NCI-H2081 (cell line): ENCODE measurements around the gene C1orf53.
"Not testable (repeated sequence)": the region's sequence is repeated elsewhere in the genome, so short reads cannot be mapped to it uniquely, and the experiment has no call there.

Experiments used
- DNase-seq, 2 experiments: peaks; one replicate each; lab custom pipeline; 2025; lab: John Stamatoyannopoulos, UW

The C1orf53 gene

DNA sequence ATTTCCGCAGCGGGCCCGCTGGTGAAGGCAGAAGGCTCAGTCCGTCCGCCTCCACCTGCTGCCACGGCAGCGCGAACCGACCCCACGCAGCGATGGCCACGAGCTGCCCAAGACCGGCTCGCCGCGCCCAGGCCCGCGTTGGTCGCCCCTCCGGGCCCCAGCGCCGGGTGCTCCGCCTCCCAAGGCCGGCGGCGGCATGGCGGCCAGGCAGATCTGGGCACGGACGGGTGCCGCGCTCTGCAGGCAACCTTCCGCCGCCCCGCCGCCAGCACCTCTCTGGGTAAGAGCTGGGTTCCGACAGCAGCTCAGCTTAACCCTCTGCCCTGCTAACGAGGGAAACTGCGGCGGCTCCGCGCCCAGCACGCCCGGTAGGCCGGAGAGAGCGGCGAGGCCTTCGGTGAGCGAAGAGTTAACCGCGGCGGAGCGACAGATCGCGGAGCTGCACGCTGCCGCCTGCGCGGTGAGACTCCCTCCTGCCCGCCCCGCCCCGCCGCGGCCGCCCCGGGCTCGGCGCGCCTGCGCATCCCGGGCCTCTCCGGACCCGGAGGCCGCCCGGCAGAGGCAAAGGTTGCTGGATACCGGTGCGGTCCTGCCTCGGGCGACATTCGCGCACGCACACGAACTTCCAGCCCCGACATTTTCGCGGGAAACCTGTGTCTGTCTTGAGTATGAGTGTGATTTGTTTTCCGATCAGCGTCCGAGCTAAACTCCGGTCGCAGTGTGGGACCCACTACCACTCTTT is at the start of gene C1orf53:
C1orf53 (plus strand) TSS at position 177 of the 742 bp plus-strand sequence; CDS start at position 197, 20 bp downstream.
- DNase-seq, result peak; percentile 91 to 95

- not testable (repeated sequence) for DNase-seq
These were observed 46.7 kb upstream of the C1orf53 start for GRCh38 chr1:197855751-197856150.

DNA sequence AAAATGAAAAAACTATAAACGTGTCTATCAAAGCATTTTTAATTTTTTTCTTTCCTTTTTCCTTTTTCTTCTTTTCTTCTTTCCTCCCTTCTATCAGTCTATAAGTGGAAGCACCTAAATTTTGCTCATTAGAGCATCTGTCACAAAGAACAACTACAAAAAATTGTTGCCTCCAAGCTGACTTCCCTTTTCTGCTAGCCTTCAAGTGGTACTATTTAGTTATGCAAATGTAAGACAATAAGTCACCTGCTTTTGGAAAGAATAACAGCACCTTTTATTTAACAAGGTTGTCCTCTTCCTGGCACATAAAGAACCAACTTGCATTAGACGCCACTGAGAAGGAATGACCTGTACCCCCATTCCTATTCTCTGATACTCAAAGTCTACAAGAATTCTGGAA is 45.0 kb upstream of the C1orf53 start:
- no peak for DNase-seq

- no peak for DNase-seq
These were observed 43.4 kb upstream of the C1orf53 start for GRCh38 chr1:197859024-197859423.

- no peak for DNase-seq
These were observed 40.2 kb upstream of the C1orf53 start for GRCh38 chr1:197862221-197862620.

DNA sequence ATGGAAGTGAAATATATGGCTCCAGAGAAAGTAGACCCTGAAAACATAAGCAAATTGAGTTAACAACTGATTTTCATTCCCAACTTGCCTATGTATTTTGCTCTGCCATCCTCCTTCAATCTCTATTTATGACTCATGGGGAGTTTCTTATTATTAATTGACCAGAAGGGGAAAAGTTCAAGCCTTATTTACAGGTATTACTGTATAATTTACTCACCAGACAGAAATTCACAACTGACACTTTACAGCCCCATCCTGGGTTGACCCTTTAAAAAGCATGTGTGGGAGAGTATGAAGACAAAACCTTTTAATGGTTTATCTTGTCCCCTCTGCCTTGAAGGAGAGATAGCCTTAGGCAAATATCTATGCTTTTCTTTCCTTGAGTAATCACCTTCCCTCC is 39.8 kb upstream of the C1orf53 start:
- DNase-seq, result no peak

GRCh38 chr1:197865809-197866208 is 36.6 kb upstream of the C1orf53 start:
- DNase-seq, result no peak

- peak; percentile 2 to 52 for DNase-seq
These were observed 33.5 kb upstream of the C1orf53 start for GRCh38 chr1:197868751-197869489.

DNA sequence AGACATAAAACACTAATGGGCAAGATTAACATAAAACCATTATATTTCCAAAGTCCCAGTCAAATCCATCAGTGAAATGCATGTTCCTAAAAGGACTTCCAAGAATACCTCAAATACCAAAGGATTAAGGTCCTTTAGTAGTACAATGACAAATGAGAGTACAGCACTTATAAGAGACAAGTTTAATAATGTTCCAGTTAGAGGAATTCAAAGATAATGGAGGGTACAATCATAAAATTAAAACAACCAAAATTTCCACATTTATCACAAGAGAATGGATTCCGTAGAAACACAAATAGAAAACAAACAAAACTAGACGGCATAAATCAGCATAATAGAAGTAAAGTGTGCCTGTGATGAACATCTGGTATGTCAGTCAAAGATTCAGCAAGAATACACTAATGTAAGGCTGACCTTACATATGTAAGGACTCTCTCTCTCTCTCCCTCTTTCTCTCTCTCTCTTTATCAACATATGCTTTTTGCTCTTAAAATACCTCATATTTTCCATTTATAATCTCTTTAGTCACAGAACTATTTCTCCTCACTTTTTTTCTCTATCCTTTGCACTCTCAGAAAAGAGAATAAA is 32.8 kb upstream of the C1orf53 start:
- DNase-seq, result no peak

DNA sequence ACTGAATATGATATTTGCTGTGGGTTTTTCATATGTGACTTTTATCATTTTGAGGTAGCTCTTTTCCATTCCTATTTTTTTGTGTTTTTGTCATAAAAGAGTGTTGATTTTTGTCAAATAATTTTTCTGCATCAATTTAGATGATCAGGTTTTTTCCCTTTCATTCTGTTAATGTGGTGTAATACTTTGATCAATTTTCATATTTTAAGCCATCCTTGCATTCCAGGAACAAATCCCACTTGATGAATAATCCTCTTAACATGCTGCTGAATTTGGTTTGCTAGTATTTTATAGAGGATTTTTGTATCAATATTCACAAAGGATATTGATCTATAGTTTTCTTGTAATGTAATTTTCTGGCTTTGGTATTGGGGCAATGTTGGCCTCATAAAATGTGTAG is 25.5 kb upstream of the C1orf53 start:
- DNase-seq, result no peak

DNA sequence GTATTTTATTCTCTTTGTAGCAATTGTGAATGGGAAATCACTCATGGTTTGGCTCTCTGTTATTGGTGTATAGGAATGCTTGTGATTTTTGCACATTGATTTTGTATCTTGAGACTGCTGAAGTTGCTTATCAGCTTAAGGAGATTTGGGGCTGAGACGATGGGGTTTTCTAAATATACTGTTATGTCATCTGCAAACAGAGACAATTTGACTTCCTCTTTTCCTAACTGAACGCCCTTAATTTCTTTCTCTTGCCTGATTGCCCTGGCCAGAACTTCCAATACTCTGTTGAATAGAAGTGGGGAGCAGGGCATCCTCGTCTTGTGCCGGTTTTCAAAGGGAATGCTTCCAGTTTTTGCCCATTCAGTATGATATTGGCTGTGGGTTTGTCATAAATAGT is 22.0 kb upstream of the C1orf53 start:
- DNase-seq, result not testable (repeated sequence)

GRCh38 chr1:197882241-197882640 is 20.2 kb upstream of the C1orf53 start:
- DNase-seq, result not testable (repeated sequence)

DNA sequence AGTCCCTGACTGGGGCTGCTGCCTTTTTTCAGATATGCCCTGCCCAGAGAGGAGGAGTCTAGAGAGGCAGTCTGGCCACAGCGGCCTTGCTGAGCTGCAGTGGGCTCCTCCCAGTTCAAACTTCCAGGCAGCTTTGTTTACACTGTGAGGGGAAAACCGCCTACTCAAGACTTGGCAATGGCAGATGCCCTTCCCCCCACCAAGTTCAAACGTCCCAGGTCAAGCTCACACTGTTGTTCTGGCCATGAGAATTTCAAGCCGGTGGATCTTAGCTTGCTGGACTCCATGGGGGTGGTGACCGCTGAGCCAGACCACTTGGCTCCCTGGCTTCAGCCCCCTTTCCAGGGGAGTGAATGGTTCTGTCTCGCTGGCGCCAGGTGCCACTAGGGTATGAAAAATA is 18.3 kb upstream of the C1orf53 start:
- no peak for DNase-seq

DNA sequence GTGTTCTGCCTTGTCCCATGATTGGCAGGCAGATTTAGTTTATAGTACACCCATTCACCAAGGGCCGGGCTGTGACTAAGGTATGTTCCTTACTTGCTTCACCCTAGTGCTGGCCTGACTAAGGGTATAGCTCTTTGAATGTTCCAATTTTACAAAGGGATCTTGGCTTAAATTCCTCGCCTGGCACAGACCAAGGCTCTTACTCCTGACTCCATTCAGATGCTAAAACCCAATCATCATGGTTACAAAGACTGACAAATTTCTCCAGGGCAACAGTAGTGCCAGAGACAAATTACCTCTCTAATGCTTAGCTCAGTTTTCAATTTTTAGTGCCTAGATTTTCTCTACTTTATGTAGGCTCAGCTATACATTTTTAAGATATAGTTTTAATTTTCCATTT is 11.5 kb upstream of the C1orf53 start:
- DNase-seq, result no peak

DNA sequence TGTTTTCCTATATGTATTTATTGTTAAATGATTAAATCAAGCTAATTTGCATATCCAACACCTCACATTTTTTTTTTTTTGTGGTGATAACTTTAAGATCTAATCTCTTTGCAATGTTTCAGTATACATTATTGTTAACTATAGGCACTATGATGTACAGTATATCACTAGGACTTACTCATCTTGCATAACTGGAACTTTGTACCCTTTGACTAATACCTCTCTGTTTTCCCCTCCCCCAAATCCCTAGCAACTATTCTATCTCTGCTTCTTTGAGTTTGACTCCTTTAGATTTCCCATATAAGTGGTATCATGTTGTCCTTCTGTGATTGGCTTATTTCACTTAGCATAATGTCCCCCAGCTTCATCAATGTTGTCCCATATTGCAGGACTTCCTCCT is 9.7 kb upstream of the C1orf53 start:
- no peak for DNase-seq

GRCh38 chr1:197896301-197896700 is 6.1 kb upstream of the C1orf53 start:
- DNase-seq, result no peak

GRCh38 chr1:197899037-197899436 is 3.4 kb upstream of the C1orf53 start:
- no peak for DNase-seq

DNA sequence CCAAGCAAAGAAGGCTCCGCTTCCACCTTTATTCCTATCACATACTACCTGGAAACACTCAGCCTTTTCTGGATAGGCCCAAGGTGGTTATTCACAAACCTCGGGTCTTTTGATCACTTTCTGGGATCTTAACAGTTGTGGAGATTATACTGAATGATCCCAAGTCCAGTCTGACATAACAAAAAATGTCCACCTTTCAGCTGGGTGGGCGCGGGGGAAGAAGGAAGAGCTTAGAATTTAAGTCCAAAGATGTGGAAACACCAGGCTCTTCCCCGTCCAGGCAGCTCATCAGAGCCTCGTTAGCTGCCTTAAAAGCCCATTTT is 338 bp upstream of the C1orf53 start:
- no peak for DNase-seq

GRCh38 chr1:197903196-197903514 is 725 bp downstream of the C1orf53 start:
- no peak for DNase-seq

DNA sequence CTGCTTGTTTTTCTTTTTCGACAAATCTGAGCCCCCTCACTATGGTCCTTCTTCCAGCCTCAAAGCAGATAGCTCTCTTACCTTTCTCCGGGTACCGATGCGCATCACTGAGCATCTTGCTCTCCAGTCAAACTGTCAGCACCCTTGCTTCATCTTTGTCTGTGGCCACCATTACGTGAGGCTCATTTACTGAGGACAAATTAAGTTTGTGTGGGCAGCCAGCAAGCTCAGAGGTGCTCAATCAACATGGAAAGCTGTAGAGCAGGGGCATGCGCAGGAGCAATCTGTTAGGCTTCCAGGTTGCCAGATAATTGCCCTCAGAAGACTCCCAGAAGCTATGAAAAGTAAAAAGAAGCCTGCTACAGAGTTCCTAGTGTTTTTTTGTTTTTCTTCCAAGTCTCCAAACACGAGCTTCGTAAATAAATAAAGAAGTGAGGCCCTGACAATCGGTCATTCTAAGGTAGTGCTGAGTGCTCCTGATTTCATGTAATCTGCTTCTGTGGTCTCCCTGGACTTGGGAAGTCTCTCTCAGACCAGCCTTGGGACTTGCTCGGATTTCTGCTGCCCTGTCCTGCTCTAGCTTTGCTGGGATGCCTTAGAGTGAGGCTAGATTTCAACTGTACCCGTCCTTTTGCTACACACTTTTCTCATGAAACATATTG is 1.8 kb downstream of the C1orf53 start:
- no peak for DNase-seq

DNA sequence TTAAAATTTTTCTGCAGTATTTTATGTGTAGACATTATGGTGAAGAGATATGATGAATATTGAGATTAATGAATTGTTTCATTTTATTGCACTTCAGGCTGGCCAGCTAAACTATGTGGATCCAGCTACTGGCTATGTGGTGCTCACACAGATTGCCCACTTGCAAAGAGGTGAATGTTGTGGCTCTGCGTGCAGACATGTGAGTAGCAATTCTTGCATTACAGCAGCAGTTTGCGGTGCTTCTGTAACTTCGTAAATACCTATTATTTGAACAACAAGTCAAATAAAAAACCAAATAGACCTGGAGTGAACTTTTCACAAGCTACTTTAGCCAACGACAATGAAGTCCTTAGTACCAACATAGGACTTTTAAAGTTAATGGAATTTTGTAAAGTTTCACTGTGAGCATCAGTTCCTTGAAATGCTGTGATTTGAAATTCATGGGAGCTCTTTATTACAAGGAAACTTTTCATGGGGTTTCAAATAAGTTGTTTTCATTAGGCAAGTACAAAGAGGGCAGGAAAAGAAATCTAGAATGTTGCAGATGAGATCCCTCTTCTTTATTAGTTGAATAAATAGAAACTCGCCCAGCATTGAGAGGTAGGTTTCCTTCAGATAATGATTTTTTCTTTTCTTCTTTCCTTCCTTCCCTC is 3.4 kb downstream of the C1orf53 start:
- DNase-seq, result no peak

DNA sequence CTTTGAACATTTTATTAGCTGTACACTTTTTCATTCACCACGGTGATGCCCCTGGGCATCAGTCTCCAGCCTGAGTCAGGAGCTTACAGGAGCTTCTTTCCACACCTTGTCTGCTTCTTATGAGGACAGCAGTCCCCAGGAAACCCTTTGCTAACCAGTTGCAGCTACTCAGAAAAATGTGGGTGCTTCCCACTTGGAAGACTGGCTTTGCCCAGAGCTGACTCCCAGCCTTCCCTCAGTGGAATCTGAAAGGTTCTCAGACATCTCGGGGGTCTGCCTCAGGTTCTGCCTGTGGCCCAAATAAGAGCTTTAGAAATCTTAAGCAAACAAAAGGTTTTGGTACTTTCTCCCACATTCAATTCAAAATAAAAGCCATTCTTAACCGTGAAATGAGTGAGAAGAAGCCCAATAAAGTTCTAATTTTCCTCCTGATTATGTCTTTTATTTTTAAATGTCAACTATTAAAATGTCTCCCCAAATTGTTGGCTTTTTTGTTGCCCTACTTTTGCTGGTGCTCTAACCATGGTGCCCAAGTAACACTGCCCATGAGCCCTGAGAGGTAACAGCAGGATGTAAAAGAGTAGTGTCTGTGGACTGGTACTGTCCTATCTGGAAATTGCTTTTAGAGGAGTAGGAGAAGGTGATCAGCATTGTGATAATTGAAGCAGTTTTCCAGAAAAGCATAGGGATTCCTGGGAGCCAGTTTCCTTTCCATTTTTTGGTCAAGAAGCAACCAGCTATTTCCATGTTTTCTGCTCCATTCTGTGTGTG is 5.6 kb downstream of the C1orf53 start:
- no peak for DNase-seq
